Activated CD8-positive, alpha-beta memory T cell treated with anti-CD3 and anti-CD28 coated beads, Interleukin-2, amount 10 ng/mL, durations not matched to agents 7 days and 5 days (primary cell): ENCODE results near the gene GHDC. TPM values are rescaled to one million over a fixed set of nuclear protein-coding genes. Genes with fewer than 3 reads are reported as not detected.

Experiments used
- ATAC-seq: fragments of 150-1000 bp; cut with Tn5 transposase; one replicate; pipeline ENCODE4 v1.10.0; 2021; ENCODE audit warnings: moderate library complexity
- CTCF ChIA-PET: fragments of 350-600 bp; sonication (Branson Sonifier 250); formaldehyde crosslinking; loops from one replicate; lab custom pipeline; 2021; ENCODE audit warnings: antibody characterized with exemption; lab: Charles Lee
- DNase-seq: peaks from one replicate; pipeline ENCODE4 v3.0.0-alpha.2; 2020
- H3K27ac Mint-ChIP-seq: one replicate; pipeline ENCODE4 v1.8.0; 2021; ENCODE audit warnings: mild to moderate bottlenecking, mixed read lengths
- H3K27me3 Mint-ChIP-seq: one replicate; pipeline ENCODE4 v1.8.0; 2021; ENCODE audit warnings: mixed read lengths
- H3K36me3 Mint-ChIP-seq: one replicate; pipeline ENCODE4 v1.8.0; 2021; ENCODE audit warnings: mild to moderate bottlenecking, mixed read lengths
- H3K4me1 Mint-ChIP-seq: one replicate; pipeline ENCODE4 v1.8.0; 2021; ENCODE audit warnings: mixed read lengths
- H3K4me3 Mint-ChIP-seq: one replicate; pipeline ENCODE4 v1.8.0; 2021; ENCODE audit warnings: mild to moderate bottlenecking, moderate library complexity, mixed read lengths
- H3K9me3 Mint-ChIP-seq: one replicate; pipeline ENCODE4 v1.8.0; 2022; ENCODE audit warnings: low read depth, mixed read lengths
- total RNA-seq, 2 experiments: library from RNA; stranded (reverse); gene quantifications; one replicate each; pipeline ENCODE4 v1.2.3, GENCODE V29; 2021

GHDC gene
- total RNA-seq, 2 experiments from 2014 or later = 17.0 to 18.0 TPM

DNA sequence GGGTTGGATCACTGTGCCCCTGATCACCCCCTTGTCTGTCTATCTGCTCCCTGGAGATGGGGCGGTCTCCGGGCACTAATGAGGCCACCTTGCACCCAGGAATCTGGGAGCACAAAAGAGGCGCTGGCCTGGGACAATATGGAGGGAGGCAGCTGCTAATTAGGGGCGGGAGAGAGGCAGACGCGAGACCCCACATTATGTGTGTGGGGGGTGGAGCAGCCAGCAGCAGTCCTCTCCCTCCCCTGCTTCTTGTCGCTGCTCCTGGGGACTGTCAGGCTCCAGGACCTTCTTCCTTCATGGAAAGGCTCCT, 8.7 kb downstream of the GHDC start:
- CTCF ChIA-PET = interaction anchor here (0.7 to 2.5 kb wide), 4 partner anchors 8 to 167 kb away, joined by 3 to 9 read pairs (median 4); partner anchors contain the start of genes DNAJC7 and GHDC
- Mint-ChIP-seq H3K36me3 (no peaks in the 10 kb centered on the region), H3K4me1 (peaks cover 34% of the 10 kb centered on the region), H3K4me3 (no peak overlapping the region), H3K9me3 (no peaks in the 10 kb centered on the region), H3K27me3 (peaks cover 17% of the 10 kb centered on the region), H3K27ac (no peak overlapping the region)
- no peak for ATAC-seq
- DNase-seq = no peak

DNA sequence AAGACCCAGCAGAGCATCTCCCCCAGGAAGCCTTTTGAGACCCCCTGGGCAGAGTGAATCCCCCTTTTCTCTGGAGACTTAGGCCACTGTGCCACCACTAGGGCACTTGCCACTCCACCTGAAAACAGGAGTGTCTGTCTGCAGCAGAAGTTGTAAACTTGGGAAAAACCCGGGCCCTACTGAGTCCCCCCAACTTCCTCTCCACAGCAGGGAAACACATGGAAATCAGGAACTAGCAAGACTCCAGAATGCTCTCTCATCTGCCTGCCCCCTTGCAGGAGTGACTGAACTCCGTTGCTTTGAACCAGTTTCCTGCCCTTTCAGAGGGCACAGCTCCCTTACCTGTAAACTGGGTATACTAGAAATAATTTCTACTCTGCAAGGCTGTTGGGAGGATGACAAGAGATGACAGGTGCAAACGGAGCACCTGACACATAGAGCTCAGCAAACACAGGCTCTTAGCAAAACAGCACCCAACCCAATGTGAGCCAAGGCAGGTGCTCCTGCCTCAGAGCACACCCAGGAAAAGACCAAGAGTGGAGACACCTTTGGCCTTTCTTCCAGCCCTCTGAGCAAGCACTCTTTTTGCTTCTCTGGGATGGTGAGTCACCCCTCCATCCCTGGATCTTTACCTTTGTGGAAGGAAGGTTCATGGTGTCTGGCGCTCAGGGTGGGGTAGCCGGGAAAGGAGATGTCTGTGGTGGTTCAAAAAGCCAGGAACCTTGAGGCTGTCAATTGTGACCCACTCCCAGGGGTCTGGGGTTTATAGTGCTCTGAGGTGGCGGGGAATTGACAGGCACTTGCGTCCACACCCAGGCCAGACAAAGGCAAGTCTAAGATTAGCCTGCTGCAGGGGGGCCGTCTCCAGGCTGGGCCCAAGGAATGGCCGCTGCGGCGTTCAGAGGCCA, 9.3 kb downstream of the GHDC start, which contains the start of gene HCRT:
Gene HCRT (minus strand): TSS at position 740 of the 908 bp plus-strand sequence. CDS start 87 bp downstream, at position 653.
- Mint-ChIP-seq H3K4me3 (peak within 1 kb of the TSS; percentile 98), H3K9me3 (no peaks in the 10 kb centered on the region), H3K27me3 (peaks cover 23% of the 10 kb centered on the region), H3K36me3 (no peaks in the 10 kb centered on the region), H3K4me1 (peaks cover 37% of the 10 kb centered on the region), H3K27ac (peak within 1 kb of the TSS; percentile 73)
- ATAC-seq (no peak), DNase-seq (no peak)
- CTCF ChIA-PET = interaction anchor here (0.5 to 5.2 kb wide), 16 partner anchors 7 to 335 kb away, joined by 3 to 29 read pairs (median 6); partner anchors contain the start of genes DNAJC7, GHDC and KAT2A

- CTCF ChIA-PET = interaction anchor here (0.5 to 5.2 kb wide), 19 partner anchors 8 to 336 kb away, joined by 3 to 29 read pairs (median 4); partner anchors contain the start of genes CNP, DNAJC7, GHDC and KAT2A
- H3K27ac Mint-ChIP-seq = peak overlapping the region; percentile 79
- peaks cover 31% of the 10 kb centered on the region for H3K27me3 Mint-ChIP-seq
- H3K4me3 Mint-ChIP-seq = peak overlapping the region; percentile 98
- H3K4me1 Mint-ChIP-seq = peaks cover 40% of the 10 kb centered on the region
- ATAC-seq (peak; percentile 80), DNase-seq (peak; percentile 85)
- no peaks in the 10 kb centered on the region for H3K9me3 Mint-ChIP-seq
- no peaks in the 10 kb centered on the region for H3K36me3 Mint-ChIP-seq
Observed at GRCh38 chr17:42183741-42184711, 10.3 kb downstream of the GHDC start.

- CTCF ChIA-PET = interaction anchor here (1.0 to 5.2 kb wide), 12 partner anchors 11 to 223 kb away, joined by 3 to 29 read pairs (median 7); partner anchors contain the start of genes CNP, GHDC and KAT2A
- H3K27me3 Mint-ChIP-seq = peaks cover 36% of the 10 kb centered on the region
- DNase-seq (no peak), ATAC-seq (no peak)
- H3K27ac Mint-ChIP-seq = peak overlapping the region; percentile 79
- H3K4me1 Mint-ChIP-seq = peaks cover 49% of the 10 kb centered on the region
- peak overlapping the region; percentile 98 for H3K4me3 Mint-ChIP-seq
- no peaks in the 10 kb centered on the region for H3K36me3 Mint-ChIP-seq
- H3K9me3 Mint-ChIP-seq = no peaks in the 10 kb centered on the region
Observed at GRCh38 chr17:42182927-42183734, 11.2 kb downstream of the GHDC start.

- ATAC-seq = no peak
- H3K27me3 Mint-ChIP-seq = peaks cover 36% of the 10 kb centered on the region
- peaks cover 52% of the 10 kb centered on the region for H3K4me1 Mint-ChIP-seq
- H3K27ac Mint-ChIP-seq = no peak overlapping the region
- H3K4me3 Mint-ChIP-seq = no peak overlapping the region
- H3K36me3 Mint-ChIP-seq = no peaks in the 10 kb centered on the region
- CTCF ChIA-PET = interaction anchor here (0.8 to 5.2 kb wide), 24 partner anchors 8 to 354 kb away, joined by 3 to 29 read pairs (median 4); partner anchors contain the start of genes CNP, DNAJC7, GHDC and KAT2A
- DNase-seq = no peak
- H3K9me3 Mint-ChIP-seq = no peaks in the 10 kb centered on the region
Observed at GRCh38 chr17:42181851-42182207, 12.5 kb downstream of the GHDC start.

DNA sequence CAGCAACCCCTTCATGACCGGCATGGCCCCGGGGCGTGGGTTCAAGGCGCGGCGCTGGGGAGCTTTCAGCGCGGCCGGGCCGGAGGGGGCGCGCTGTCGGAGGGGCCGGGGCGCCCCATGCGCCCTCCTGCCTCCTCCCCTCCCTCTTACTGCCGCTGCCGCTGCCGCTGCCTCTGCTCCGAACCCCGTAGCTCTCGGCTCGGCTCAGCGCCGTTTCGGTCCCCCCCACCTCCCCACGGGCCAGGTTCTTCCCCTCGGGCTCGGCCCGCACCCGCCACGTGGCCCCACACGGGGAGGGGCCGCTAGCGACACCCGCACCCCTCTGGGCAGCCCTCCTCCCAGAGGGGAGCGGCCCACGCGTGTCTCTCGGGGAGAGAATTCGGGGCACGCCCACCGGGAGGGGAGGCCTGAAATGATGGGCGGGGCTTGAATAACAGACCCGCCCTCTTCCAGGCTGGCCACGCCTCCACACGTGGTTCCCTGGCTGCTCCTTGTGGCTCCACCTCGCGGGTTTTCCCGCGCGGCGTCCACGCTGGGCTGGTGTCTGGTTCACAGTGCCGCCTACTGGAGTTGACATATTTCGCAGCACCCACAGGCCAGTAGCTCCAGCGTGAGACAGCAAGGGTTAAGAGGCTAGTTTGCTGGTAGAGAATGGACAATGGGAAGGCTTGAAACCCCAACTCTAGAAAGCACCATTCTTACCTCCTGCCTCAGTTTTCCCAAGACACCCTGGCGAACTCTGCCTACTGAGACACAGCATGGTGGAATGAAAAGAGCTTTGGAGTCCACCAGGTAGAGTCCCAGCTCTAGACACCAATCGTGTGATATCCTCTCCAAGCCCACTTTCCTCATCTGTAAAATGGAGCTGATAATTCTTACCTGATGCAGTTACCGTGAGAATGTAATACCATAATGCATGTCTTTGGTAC, 13.1 kb downstream of the GHDC start, which contains the start of gene KCNH4:
Gene KCNH4 (minus strand): TSS at position 221 of the 929 bp plus-strand sequence. CDS start 197 bp downstream, at position 24.
- Mint-ChIP-seq H3K4me3 (peak within 1 kb of the TSS; percentile 26), H3K27me3 (peaks cover 36% of the 10 kb centered on the region), H3K4me1 (peaks cover 52% of the 10 kb centered on the region), H3K27ac (no peak within 1 kb of the TSS), H3K36me3 (no peaks in the 10 kb centered on the region), H3K9me3 (no peaks in the 10 kb centered on the region)
- DNase-seq = peak; percentile 91
- CTCF ChIA-PET = interaction anchor here (0.7 to 5.2 kb wide), 28 partner anchors 9 to 354 kb away, joined by 3 to 29 read pairs (median 4); partner anchors contain the start of genes CNP, DNAJC7, GHDC and KAT2A
- peak; percentile 62 for ATAC-seq

DNA sequence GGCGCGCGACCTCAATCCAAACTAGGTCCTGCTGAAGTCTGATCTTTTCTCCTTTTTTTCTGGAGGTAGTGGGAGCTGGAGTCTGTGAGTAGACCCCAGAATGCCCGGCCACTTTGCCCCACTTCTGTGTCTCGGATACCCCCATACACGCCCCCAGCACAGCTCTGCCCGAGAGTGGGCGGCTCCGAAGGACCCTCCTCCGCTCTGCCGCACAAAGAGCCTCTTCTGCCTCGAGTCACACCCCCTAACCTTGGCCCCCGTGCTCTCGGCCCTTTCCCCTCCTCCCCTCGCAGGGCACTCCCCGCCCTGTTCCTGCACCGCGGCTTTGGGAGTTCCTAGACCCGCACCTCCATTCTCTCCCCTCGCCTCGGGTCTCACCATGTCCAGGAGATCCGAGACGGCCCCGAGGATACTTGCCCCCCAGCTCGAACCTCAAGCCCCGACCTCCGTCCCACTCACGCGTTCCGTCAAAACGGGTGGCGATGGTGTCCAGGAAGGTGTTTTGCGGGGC, 13.8 kb downstream of the GHDC start:
- ATAC-seq = no peak
- no peak overlapping the region for H3K4me3 Mint-ChIP-seq
- peaks cover 52% of the 10 kb centered on the region for H3K4me1 Mint-ChIP-seq
- DNase-seq = no peak
- CTCF ChIA-PET = interaction anchor here (0.7 to 5.2 kb wide), 14 partner anchors 10 to 355 kb away, joined by 3 to 29 read pairs (median 5); partner anchors contain the start of genes DNAJC7, GHDC, KAT2A and NKIRAS2
- peaks cover 36% of the 10 kb centered on the region for H3K27me3 Mint-ChIP-seq
- no peaks in the 10 kb centered on the region for H3K36me3 Mint-ChIP-seq
- no peak overlapping the region for H3K27ac Mint-ChIP-seq
- no peaks in the 10 kb centered on the region for H3K9me3 Mint-ChIP-seq

- Mint-ChIP-seq H3K4me1 (peaks cover 51% of the 10 kb centered on the region), H3K27me3 (peaks cover 36% of the 10 kb centered on the region), H3K27ac (no peak overlapping the region), H3K9me3 (no peaks in the 10 kb centered on the region), H3K4me3 (no peak overlapping the region), H3K36me3 (no peaks in the 10 kb centered on the region)
- DNase-seq (no peak), ATAC-seq (no peak)
- CTCF ChIA-PET = interaction anchor here (1.1 to 5.2 kb wide), 11 partner anchors 10 to 349 kb away, joined by 3 to 29 read pairs (median 7); partner anchors contain the start of genes GHDC, KAT2A and NKIRAS2
Observed at GRCh38 chr17:42179911-42180410, 14.3 kb downstream of the GHDC start.

GRCh38 chr17:42179335-42179734, 15.0 kb downstream of the GHDC start:
- CTCF ChIA-PET = interaction anchor here (0.5 to 3.6 kb wide), 10 partner anchors 11 to 216 kb away, joined by 3 to 26 read pairs (median 4); partner anchors contain the start of gene GHDC
- no peaks in the 10 kb centered on the region for H3K9me3 Mint-ChIP-seq
- DNase-seq (no peak), ATAC-seq (no peak)
- no peaks in the 10 kb centered on the region for H3K36me3 Mint-ChIP-seq
- H3K4me3 Mint-ChIP-seq = no peak overlapping the region
- H3K27me3 Mint-ChIP-seq = peaks cover 36% of the 10 kb centered on the region
- H3K4me1 Mint-ChIP-seq = peaks cover 46% of the 10 kb centered on the region
- H3K27ac Mint-ChIP-seq = no peak overlapping the region

DNA sequence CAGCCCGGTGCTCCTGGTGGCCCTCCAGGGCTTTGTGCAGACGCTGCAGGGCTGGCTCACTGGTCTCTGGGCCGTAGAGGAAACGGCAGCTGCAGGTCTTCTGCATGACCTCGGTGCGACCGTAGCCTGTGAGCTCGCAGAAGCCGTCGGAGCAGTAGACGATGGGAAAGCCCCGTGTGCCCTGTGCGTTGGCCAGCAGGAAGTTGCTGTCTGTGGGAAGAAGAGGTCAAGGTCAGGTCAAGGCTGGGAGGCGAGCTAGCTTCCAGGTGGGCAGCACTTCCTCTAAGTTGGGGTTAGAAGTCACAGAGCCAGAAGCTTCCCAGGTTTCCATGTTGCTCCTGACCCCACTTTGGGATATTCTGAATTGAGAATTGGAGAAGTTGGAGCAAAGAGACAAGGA, 15.5 kb downstream of the GHDC start:
- no peak overlapping the region for H3K27ac Mint-ChIP-seq

DNA sequence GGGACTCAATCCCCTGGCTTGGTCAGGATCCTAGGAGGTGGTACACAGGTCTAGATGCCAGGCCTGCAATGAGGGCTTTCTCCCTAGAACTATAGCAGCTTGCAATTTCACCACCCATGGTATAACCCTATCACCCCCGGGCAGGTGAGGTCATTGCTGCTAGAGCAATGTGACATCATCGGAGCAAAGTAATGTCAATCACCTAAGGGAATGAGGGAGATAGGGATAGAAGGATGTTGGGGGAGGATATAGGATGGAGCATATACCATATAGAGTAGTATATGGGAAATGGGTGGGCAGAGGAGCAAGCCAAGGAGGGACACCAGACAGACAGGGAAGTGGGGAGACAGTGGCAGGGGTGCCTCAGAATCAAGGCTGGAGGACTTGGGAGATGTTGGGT, 16.6 kb downstream of the GHDC start:
- DNase-seq (no peak), ATAC-seq (no peak)
- Mint-ChIP-seq H3K36me3 (no peaks in the 10 kb centered on the region), H3K27me3 (peaks cover 32% of the 10 kb centered on the region), H3K27ac (no peak overlapping the region), H3K4me1 (peaks cover 32% of the 10 kb centered on the region), H3K9me3 (no peaks in the 10 kb centered on the region), H3K4me3 (no peak overlapping the region)
- CTCF ChIA-PET = no interaction called here

More for the DNA sequence above, 15.5 kb downstream of the GHDC start:
- CTCF ChIA-PET = interaction anchor here (0.5 to 3.6 kb wide), 11 partner anchors 9 to 216 kb away, joined by 3 to 26 read pairs (median 3); partner anchors contain the start of gene GHDC
- ATAC-seq = no peak
- Mint-ChIP-seq H3K9me3 (no peaks in the 10 kb centered on the region), H3K4me3 (no peak overlapping the region), H3K4me1 (peaks cover 44% of the 10 kb centered on the region), H3K36me3 (no peaks in the 10 kb centered on the region), H3K27me3 (peaks cover 36% of the 10 kb centered on the region)
- peak; percentile 55 for DNase-seq
